ENCODE data around the gene LMTK2.
"Not testable (repeated sequence)": the region's sequence is repeated elsewhere in the genome, so short reads cannot be mapped to it uniquely, and the experiment has no call there.

The LMTK2 gene

DNA sequence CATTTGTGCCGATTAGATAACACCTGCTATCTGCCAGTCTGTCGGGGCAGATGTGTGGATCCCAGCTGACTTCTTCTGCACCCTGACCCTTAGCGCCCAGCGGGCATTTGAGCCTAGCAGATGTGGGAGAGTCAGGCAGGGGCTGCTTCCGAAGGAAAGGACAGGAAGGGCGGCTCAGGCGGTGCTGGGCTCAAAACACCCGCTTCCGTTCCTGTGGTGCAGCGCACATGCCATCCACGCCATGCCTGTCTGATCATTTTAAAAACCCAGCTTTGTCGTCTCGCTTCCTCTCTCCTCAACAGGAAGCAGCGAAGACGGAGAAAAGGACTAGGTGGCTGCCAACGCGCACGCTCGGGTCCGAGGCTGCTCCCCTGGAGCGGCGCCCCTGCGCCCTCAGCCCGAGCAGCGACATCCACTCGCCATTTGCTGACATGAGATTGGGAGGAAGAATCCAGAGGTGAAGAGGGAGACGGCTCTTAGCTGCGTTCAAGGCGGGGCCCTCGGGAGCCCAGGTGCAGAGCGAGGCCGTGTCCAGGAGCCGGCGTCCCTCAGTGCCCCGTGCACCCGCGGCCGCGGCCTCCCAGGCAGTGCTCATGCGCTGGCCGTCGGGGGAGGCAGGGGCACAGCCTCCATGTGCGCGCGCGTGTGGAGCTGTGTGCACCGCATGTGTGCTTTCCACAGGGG lies 98.6 kb downstream of the LMTK2 start:
- DNase-seq, result no peak

DNA sequence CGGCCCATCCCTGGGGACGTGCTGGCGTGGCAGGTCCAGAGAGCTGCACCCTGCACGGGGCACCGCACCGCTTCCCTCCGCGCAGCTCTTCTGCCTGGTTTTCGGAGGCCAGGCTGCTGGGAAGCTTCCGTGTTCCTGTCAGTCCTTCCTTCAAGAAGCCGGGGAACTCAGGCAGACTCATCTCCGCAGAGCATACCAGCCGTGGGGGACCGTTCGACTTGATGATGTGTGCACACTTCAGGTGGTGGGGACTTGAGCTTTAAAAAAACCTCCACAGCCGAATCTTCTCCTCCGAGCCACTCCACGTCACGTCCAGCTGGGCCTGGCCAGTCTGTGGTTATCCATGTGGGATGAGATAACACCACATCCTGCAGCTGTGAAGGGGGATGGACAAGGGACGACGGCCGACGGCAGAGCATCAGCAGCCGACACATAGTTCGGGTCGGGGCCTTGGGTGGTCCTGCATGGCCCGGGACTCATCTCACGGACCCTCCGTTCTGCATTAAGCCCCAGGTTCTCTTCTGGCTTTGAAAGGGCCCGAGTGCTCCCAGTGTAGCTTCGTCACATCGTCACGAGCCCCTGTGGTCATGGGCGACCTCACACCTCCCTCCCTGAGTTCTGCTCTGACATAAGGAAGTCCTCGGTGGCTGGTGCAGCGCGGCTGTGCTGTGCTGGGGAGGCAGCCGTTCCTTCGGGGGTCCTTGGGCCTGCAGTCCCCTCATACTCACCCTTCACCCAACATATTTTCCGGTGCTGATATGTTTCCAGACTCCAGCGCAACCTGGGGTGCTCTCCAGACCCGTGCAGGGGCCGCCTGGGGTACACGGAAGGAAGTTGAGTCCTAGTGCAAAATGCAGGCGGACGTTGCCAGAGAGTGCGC lies 100.0 kb downstream of the LMTK2 start:
- DNase-seq, result no peak

DNA sequence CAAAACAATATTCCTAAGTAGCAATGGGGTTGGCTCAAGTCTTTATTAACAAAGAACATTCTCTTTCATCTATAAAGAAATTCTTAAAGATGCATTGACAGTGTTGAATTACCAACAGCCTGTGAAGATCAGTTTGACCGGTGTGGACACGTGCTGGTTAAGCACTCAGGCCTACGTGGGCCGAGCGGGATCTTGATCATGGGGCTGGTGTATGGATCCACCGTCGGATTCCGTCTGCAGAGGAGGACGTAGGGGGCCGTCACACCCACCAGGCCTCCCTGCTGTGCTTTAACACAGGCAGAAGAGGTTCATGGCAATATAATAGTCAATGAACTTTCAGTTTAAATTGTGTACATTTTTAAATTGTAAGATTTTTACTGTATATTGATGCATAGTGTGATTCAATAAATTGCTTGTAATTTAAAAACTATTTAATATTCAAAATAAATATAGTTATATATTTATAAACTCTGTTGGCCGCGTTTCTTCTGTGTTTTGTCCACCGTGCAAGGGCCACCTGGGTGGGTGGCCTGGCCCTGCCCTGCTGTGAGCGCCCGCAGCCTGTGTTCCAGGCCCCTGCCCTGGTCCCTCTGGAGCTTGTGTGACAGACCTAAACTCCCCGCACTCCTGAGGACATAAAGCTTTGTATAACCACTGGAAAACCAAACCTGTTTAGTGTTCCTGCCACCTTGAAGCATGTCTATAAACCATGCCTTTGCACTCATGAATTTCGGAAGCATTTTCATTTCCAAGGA lies 102.7 kb downstream of the LMTK2 start:
- no peak for DNase-seq

DNA sequence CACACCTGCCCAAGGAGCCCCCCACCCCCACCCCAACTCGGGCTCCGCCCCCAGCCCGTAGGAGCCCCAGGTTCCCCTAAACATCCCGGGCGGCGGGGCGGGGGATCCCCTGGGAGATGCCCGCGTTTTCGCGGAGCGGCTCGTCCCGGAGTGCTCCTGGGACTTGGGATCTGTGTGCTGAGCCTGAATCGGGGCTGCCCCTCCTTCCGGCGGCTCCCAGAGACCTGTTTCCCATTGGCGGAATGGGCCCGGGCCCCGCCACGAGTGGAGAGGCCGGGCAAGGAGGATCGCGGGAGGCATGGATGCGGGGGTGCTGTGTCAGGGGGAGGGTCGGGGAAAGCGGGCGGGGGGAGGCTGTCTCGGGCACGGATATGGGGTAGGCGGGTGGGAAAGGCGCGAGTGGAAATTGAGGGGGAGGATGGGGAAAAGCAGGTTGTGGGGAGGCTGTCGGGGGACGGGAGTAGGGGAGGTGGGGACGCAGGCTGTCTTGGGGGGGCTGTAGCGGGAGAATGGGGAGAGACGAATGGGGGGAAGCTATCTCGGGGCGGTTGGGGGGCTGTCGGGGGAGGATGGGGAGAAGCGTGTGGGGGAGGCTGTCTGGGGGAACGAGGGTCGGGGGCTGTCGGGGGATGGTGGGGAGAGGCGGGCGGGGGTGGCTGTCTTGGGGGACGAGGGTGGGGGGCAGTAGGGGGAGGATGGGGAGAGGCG lies 104.0 kb downstream of the LMTK2 start:
- DNase-seq, result no peak

DNA sequence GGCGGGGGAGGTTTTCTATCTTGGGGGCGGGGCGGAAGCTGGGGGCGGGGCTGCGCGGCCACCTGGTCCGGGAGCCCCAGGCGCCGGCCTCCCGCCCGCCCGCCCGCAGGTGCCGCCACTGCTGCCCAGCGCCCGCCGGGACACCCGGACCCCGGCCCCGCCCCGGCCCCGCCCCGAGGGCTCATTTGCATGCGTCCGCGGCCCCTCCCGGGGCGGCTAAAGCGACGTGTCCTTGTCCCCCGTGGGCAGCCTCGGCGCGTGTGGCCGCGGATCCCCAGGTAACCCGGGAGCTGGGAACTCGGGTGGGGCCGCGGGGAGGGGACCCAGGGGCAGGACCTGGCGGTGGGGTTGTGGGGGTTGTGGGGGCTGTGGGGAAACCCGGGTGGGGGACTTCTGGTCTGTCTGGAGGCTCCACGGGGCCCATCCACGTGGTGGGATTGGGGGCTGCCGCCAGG lies 104.6 kb downstream of the LMTK2 start, which contains the start of gene BHLHA15:
Gene BHLHA15, plus strand, starts transcription at position 219 of the 455 bp plus-strand sequence. CDS start 871 bp downstream, outside the sequence.
- DNase-seq, result no peak

DNA sequence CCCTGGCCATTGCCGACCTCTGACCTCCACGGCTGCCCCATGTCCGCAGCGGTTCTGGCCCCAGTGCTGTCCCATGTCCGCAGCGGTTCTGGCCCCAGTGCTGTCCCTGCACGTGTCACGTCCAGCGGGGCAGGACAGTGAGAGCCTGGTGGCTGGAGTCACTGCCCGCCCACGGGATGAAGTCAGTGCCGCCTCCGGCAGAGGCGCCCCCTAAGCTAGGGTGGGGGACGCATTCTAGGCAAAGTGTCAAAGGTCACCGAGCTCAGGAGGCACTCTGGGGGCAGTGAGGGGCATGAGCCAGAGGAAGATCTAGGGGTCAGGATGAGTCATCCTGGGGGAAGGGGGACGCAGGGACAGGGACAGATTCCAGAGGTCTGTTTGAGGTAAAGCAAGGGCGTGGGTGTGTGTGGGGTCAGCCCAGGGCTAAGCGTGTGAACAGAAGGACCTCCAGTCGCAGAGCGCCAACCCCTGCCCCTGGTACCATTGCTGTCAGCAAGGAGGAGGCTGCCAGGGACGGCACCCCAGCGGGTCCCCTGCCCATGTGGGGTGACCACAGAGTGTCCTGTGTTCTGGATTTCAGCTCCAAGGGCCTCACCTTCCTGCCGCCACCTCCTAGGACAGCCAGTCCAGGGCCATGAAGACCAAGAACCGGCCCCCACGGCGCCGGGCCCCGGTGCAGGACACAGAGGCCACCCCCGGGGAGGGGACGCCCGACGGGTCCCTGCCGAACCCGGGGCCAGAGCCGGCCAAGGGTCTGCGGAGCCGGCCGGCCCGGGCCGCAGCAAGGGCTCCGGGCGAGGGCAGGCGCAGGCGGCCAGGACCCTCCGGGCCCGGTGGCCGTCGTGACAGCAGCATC lies 105.2 kb downstream of the LMTK2 start:
- DNase-seq, result no peak

DNA sequence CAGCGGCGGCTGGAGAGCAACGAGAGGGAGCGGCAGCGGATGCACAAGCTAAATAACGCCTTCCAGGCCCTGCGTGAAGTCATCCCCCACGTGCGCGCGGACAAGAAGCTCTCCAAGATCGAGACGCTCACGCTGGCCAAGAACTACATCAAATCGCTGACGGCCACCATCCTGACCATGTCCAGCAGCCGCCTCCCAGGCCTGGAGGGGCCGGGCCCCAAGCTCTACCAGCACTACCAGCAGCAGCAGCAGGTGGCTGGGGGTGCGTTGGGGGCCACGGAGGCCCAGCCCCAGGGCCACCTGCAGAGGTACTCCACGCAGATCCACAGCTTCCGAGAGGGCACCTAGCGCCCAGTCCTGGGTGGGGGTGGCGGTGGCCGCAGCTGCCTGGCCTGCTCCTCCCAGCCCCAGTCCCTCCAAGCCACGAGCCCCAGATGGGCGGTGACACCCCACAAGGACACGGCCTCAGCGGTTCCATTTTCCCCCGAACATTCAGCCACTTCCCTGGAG lies 105.9 kb downstream of the LMTK2 start:
- DNase-seq, result no peak

DNA sequence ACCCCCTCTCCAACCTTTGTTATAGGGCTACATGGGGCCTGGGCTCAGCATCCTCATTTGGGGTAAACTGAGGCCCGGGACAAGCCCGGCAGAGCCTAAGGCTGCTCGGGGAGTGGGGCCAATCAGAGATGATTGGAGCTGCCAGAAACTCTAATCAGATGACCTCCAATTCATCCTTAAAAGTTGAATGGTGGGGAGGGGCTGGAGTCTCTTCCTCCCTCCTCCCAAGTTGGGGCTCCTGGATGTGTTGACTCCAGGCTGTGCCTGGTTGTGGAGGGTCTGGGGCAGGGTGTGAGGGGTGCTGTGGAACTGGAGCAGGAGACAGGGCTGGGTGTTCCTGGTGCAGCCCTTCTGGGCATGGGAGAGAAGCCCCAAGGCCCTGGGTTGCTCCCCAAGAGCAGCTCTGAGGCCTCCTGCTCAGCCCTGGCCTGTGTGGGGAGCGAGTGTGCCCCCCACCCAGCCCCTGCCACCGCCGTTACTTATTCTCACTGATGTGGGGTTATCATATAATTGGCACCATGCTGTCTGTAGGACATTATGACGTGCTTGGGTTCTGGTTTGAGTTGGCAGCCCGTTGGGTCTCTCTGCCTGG lies 106.7 kb downstream of the LMTK2 start:
- no peak for DNase-seq

DNA sequence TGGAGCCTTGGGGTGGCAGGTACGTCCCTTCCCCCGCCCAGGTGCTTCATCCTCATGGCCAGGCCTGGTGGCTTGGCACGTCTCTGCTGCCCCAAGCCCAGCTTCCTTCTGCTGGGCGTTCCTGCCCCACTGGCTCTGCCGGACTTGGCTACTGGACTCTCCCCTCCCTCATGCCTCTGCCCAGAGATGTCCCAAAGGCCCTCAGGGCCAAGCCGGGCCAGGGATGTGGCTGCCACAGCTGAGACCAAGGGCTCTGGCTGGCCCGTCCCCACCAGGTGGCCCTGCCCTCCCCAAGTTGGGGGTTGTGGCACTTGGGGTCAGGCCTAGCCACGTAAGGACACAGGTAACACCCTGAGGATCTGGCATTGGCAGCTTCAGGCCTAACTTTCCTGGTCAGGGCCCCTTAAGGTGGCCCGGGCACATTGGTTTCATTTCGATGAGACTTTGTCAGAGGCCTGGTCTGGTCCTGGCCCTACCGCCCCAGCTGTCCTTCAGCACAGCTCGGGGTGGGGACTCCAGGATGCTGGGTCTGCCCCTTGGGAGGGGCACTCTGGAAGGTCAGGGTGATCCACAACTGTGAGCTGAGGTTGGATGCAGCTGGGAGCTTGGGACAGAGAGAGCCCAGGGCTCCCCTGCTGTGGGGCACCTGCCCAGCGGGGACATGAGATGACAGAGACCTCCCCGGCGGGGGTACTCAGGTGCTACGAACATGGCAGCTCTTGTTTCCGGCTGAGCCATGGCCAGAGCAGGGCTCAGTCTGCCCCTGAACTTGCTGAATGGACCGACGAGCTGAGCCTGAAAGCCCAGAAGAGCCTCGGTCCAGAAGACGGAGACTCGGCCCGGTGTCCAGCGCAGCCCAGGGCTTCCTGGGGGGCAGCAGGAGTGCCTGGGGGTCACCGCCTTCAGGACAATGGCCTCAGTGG lies 107.5 kb downstream of the LMTK2 start:
- DNase-seq, result no peak

DNA sequence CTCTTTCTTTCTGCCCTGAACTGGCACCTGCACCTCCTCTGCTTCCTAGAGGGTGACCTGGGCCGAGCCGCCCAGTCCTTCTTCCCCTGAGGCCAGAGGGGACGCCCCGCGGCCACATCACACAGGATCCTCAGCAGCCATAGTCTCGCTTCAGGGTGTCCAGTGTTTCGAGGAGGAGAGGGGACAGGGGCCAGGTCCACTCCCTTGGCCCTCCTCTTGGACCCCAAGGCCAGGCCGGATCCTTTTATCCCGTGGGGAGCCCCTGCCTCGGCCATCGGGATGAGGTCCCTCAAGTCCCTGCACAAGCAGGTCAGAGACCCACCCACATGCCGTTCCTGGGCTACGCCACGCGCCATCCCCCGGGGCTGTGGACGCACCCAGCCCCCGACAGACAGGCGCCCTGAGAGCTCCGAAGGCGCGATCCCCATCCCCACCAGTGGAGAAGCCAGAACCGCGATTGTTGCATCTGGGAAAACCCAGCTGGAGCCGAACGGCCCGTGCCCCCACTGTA lies 108.2 kb downstream of the LMTK2 start:
- DNase-seq, result no peak

DNA sequence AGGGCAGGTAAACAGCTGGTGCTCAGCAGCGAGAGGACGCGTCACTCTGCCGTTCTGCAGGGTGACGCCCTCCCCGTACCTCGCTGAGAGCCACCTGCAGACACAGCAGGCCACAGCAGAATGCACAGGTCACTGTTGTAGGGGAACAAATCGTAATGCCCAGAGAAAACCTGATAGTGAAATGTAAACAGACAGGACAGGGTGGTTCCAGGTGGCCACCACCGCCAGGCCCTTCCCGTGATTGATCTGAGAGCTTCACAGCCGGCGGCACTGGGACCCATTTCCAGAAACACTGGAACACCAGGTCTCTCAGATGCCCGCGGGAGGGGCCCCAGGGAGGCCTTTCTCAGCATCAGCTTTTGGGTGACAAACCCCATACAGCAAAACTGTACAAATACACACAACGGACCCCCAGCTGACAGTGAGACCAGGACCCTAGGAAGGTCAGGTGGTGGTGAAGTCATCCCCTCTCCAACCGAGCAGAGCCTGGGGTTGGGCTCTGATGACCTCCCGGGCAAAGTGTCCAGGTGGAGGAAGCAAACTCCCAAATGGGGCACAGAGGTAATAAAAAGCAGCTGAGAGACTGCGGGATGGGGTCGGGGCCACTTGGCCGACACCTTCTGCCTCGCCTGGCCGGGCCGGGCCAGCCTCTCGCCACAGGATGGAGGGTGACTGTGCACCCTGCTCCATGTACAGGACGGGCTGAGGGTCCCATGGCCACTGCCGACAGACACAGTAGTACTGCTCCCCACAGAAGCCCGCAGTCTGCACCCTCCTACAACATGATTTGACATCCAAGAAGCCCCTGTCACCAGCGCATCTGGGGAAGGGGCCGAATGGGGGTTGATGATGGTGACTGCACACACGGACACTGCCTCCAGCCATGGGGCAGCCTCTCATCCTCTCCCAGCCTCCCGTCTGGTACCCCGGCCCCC lies 109.2 kb downstream of the LMTK2 start:
- DNase-seq, result no peak

DNA sequence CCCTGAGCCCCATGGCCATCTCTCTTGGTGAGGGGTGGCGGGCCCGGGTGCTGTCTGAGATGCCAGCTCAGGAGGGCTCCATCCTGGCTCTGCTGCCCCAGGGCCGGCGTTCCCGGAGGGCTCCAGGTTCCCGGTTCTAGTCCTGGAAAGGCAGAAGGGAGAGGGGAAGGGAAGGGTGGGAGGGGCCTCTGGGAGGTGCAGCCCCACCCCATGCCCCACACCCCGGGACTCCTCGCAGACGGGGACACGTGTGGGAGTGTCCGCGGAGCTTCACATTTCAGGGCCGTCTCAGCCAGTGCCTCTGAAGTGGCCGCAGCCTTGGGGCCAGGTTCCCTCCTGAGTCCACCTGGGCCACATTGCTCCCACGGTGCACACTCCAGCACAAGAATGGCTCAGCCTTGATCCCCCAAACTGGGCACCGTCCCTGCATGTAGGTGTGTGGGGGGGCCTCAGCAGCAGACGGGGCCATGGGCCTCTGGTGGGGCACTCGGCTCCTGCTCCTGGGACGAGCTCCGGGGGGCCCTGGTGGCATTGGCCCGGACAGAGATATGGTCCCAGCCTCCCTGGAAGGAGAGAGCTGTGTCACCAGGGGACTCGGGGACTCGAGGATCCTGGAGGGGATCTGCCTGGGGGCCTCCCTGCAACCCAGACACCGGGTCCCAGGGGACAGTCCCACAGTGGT lies 110.4 kb downstream of the LMTK2 start:
- DNase-seq, result no peak

DNA sequence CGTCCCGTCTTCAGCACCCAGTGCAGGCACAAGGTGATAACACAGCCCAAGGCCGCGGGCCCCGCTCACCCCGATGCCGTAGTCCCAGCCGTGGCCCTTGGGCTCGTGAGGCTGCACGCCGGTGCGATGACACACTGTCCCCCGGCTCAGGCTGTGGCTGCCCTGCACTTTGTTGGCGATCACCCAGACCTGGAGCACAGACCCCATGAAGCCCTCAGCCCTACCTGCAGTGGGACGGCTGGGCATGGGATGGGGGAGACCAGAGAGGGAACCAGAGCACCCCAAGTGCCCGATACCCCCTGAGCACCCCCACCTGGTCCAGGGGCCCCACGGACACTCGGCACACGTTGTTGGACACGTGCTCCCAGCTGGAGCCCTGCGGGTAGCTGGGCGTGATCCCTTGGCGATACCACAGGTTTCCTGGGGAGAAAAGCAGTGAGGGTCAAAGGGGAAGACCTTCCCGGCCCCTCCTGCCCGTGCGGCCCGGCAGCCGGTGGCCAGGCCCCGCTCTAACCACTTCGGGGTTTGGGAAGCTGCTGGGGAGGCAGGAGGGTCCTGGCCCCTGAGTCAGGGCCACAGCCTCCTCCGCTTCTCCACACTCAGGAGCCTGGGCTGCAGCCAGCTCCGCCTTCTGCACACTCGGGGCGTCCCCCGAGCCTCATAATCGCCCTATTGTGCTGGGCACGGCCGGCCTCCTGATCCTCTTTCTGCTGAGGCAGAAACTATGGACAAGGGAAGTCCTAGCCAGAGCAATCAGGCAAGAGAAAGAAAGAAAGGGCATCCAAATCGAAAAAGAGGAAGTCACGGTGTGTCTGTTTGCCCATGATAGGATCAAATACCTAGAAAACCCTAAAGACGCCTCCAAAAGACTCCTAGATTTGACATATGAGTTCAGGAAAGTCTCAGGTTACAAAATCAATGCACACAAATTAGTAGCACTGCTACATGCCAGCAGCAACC lies 111.2 kb downstream of the LMTK2 start:
- peak; percentile 16 for DNase-seq

DNA sequence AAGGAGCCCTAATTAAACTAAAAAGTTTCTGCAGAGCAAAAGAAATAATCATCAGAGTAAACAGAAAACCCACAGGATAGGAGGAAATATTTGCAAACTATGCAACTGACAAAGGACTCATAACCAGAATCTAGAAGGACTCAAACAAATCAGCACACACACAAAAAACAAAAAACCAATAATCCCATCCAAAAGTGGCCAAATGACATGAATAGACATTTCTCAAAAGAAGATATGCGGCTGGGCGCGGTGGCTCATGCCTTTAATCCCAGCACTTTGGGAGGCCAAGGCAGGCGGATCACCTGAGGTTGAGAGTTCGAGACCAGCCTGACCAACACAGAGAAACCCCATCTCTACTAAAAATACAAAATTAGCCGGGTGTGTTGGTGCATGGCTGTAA lies 112.7 kb downstream of the LMTK2 start:
- DNase-seq, result not testable (repeated sequence)

DNA sequence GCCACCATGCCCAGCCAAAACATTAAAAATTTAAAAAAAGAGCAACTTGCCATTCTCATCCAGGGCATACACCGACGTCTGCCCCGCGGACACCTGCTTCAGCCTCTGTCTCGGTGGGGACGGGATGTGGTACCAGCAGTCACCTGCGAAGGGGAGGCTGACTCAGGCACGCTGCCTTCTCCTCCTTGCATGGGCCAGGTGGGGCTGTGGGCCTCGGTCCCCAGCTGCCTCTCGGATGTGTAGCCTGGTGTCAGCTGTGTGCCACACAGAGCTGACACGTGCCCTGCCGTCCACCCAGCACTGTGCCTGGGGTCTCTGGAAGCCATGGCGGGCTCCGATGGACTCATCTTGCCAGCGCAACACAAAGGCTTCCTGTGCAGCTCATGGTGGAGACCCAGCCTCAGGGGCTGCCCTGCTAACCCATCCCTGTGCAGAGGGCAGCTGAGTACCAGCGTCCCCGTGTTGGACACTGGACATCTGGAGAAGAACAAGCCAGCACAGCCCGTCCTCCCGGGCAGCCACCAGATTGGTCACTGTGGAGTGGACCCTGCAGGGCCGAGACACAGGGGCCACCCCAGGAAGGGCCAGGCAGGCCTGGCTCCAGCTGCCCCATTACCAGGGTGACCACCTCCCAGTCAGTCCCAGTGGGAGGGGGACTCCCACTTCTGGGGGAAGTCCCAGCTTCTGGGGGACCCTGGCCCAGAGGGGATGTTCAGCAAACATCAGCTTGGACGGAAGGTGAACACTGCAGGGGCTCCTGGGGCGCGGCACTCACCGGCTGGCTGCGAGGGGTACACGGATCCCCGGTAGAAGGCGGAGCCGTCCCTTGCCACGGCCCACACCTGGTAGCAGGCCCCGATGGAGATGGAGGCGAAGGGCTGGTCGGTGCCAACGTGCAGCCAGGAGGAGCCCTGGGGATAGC lies 115.2 kb downstream of the LMTK2 start:
- DNase-seq, result no peak
